ENCODE measurements around the gene CEACAM18. TPM values are rescaled to one million over a fixed set of nuclear protein-coding genes. Genes with fewer than 3 reads are reported as not detected.
"Not testable (repeated sequence)": the region's sequence is repeated elsewhere in the genome, so short reads cannot be mapped to it uniquely, and the experiment has no call there.

Gene CEACAM18
- total RNA-seq, 1 donor from 2014 or later = not detected

DNA sequence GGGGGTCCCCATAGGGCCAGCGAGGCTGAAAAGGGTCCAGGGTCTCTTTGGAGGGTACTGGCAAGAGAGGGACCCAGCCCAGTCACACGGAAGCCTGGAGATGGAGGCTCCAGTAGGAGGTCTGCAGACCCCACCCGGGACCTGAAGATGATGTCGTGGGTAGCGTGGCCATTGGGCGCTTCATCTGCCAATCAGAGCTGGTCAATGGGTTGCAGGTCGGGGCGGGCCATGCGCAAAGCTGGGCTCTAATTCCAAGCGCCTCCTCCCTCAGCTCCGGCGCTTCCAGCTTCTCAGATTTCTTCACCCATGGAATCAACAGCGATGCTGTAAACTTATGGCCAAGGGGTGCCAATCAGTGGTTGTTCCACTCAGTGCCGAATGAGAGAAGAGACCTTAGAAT is 12.3 kb downstream of the CEACAM18 start:
- Mint-ChIP-seq H3K27me3 (ENCODE audit: unreplicated experiment) (no peaks in the 10 kb centered on the region), H3K36me3 (ENCODE audit: low read depth, unreplicated experiment) (peaks cover 4% of the 10 kb centered on the region), H3K4me3 (ENCODE audit: unreplicated experiment) (no peak overlapping the region), H3K4me1 (ENCODE audit: unreplicated experiment) (no peaks in the 10 kb centered on the region), H3K9me3 (ENCODE audit: unreplicated experiment) (peaks cover 12% of the 10 kb centered on the region), H3K27ac (ENCODE audit: unreplicated experiment) (no peak overlapping the region)
- no peak for DNase-seq (ENCODE audit: low spot score)
- TF ChIP-seq CTCF (IDR thresholded peaks at IDR 0.05; ENCODE audit: unreplicated experiment) = no peak

GRCh38 chr19:51491586-51491985 is 13.2 kb downstream of the CEACAM18 start:
- no peak for DNase-seq (ENCODE audit: low spot score)
- Mint-ChIP-seq H3K36me3 (ENCODE audit: low read depth, unreplicated experiment) (peaks cover 4% of the 10 kb centered on the region), H3K4me3 (ENCODE audit: unreplicated experiment) (peak overlapping the region; percentile 13), H3K4me1 (ENCODE audit: unreplicated experiment) (peaks cover 2% of the 10 kb centered on the region), H3K27me3 (ENCODE audit: unreplicated experiment) (no peaks in the 10 kb centered on the region), H3K9me3 (ENCODE audit: unreplicated experiment) (peaks cover 12% of the 10 kb centered on the region), H3K27ac (ENCODE audit: unreplicated experiment) (no peak overlapping the region)
- TF ChIP-seq CTCF (IDR thresholded peaks at IDR 0.05; ENCODE audit: unreplicated experiment) = no peak

DNA sequence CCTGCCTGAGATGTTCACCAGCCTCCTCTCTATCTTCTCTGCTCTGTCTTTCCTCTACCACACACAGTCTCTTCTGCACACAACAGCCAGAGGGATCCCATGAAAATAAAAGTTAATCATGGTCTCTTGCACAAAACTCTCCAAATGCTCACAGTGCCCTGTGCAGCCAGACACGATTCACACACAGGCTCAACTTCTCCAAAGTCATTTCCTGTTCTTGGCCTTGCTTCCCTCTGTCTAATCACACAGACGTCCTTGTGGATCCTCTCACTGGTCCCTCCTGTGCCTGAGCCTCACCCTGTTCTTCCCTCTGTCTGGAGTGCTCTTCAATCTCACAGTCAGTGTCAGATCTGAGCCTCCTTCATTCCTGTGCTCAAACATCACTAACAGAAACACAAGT is 15.4 kb downstream of the CEACAM18 start:
- DNase-seq (ENCODE audit: low spot score) = no peak
- H3K4me3 Mint-ChIP-seq (ENCODE audit: unreplicated experiment) = no peak overlapping the region
- peaks cover 5% of the 10 kb centered on the region for H3K4me1 Mint-ChIP-seq (ENCODE audit: unreplicated experiment)
- H3K27me3 Mint-ChIP-seq (ENCODE audit: unreplicated experiment) = no peaks in the 10 kb centered on the region
- H3K27ac Mint-ChIP-seq (ENCODE audit: unreplicated experiment) = no peak overlapping the region
- no peak for TF ChIP-seq CTCF (IDR thresholded peaks at IDR 0.05; ENCODE audit: unreplicated experiment)
- peaks cover 7% of the 10 kb centered on the region for H3K36me3 Mint-ChIP-seq (ENCODE audit: low read depth, unreplicated experiment)
- H3K9me3 Mint-ChIP-seq (ENCODE audit: unreplicated experiment) = peaks cover 12% of the 10 kb centered on the region

GRCh38 chr19:51497666-51498065 is 19.3 kb downstream of the CEACAM18 start:
- Mint-ChIP-seq H3K4me3 (ENCODE audit: unreplicated experiment) (no peak overlapping the region), H3K9me3 (ENCODE audit: unreplicated experiment) (peaks cover 8% of the 10 kb centered on the region), H3K4me1 (ENCODE audit: unreplicated experiment) (peaks cover 9% of the 10 kb centered on the region), H3K36me3 (ENCODE audit: low read depth, unreplicated experiment) (peaks cover 9% of the 10 kb centered on the region), H3K27me3 (ENCODE audit: unreplicated experiment) (peaks cover 5% of the 10 kb centered on the region), H3K27ac (ENCODE audit: unreplicated experiment) (no peak overlapping the region)
- DNase-seq (ENCODE audit: low spot score) = no peak
- no peak for TF ChIP-seq CTCF (IDR thresholded peaks at IDR 0.05; ENCODE audit: unreplicated experiment)

DNA sequence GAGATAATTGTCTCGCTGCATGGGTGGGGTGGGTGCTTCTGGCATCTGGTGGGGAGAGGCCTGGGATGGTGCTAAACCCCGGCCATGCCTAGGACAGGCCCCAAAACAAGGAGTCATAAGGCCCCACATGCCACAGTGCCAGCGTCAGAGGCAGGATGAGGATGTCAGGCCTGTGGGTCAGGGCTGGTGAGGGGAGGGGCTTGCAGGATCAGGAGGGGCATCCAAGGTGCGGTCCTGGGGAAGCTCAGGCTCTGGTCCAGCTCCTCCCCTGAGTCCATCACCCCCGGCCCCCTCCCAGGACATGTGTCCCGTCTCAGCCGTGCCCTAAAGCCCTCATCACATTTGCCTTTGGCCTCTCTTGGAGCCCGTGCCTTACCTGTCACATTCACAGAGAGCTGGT is 22.6 kb downstream of the CEACAM18 start:
- not testable (repeated sequence) for H3K4me1 Mint-ChIP-seq (ENCODE audit: unreplicated experiment); H3K4me3 Mint-ChIP-seq (ENCODE audit: unreplicated experiment)

More for the DNA sequence above, 22.6 kb downstream of the CEACAM18 start:
- Mint-ChIP-seq H3K9me3 (ENCODE audit: unreplicated experiment) (peaks cover 16% of the 10 kb centered on the region), H3K36me3 (ENCODE audit: low read depth, unreplicated experiment) (peaks cover 19% of the 10 kb centered on the region)
- not testable (repeated sequence) for H3K27me3 Mint-ChIP-seq (ENCODE audit: unreplicated experiment); H3K27ac Mint-ChIP-seq (ENCODE audit: unreplicated experiment); DNase-seq (ENCODE audit: low spot score)
